Measurements from ENCODE around the gene CCDC80. TPM values are rescaled to one million over a fixed set of nuclear protein-coding genes. Genes with fewer than 3 reads are reported as not detected.
A peak's percentile ranks its signal among the peaks of the same experiment; 100 is the strongest.

CCDC80 gene
- total RNA-seq, 1 donor from 2014 or later: 11.6 TPM

DNA sequence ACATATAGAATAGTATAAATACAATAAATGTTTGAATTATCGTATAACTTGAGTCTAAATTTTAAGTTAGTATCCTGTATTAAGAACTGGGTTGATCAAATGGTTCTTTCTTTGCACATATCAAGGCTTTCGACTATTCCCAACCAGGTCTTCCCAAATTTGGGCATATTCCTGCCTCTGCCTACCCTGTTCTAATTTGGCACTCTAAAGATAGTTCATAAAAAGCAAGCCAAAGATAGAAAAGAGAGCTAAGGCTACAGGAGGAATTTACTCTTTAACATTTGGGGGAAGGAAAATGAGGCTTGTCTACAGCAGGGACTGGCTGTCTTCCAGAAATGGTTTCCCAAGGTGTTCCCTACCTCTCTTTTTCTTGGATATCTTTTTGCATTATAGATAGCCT, 43.0 kb downstream of the CCDC80 start:
- H3K4me3 ChIP-seq (ENCODE audit: low read depth, low read length): no peak overlapping the region
- no peak for DNase-seq (ENCODE audit: low read depth)
- TF ChIP-seq, protein P1, sequence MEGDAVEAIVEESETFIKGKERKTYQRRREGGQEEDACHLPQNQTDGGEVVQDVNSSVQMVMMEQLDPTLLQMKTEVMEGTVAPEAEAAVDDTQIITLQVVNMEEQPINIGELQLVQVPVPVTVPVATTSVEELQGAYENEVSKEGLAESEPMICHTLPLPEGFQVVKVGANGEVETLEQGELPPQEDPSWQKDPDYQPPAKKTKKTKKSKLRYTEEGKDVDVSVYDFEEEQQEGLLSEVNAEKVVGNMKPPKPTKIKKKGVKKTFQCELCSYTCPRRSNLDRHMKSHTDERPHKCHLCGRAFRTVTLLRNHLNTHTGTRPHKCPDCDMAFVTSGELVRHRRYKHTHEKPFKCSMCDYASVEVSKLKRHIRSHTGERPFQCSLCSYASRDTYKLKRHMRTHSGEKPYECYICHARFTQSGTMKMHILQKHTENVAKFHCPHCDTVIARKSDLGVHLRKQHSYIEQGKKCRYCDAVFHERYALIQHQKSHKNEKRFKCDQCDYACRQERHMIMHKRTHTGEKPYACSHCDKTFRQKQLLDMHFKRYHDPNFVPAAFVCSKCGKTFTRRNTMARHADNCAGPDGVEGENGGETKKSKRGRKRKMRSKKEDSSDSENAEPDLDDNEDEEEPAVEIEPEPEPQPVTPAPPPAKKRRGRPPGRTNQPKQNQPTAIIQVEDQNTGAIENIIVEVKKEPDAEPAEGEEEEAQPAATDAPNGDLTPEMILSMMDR (conservative IDR thresholded peaks at IDR 0.05; ENCODE audit: low read depth, low read length): no peak

DNA sequence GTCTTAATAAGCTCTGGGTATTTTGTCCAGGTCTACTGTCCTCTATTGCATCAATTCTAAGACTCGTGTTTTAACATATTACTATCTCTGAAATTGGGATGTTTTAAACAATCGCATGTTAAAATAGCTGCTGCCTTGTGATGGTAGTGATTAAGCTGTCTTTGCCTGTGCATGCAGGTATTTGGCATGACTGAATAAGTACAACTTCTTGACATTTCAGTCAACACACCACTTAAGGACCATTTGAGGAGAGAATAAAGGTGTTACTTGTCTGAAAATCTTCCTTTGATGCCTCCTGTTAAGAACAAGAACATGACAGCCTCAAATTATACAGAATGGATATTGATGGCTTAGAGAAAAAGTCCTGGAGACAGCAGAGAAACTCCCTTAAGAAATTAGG, 46.1 kb downstream of the CCDC80 start:
- H3K4me3 ChIP-seq (ENCODE audit: low read depth, low read length): no peak overlapping the region
- no peak for DNase-seq (ENCODE audit: low read depth)
- TF ChIP-seq, protein P1 (conservative IDR thresholded peaks at IDR 0.05; ENCODE audit: low read depth, low read length): no peak

DNA sequence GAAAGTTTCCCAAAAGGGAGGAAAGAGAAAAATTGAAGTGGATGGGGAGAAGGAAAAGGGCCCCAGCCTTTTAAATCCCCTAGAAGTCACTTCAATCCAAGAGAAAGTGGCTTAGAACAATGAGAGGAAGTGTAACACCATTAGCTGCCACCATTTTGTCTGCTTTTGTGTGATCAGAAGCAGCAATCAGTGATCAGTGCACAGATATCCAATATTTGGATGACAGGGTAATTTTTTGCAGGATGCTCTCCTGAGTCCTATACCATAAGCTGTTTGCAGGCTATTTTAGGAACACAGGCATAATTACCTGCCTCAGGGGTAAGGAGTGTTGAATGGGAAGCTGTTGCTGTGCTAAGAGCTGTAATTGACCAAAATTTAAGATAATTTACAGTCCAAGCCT, 47.7 kb downstream of the CCDC80 start:
- H3K4me3 ChIP-seq (ENCODE audit: low read depth, low read length): no peak overlapping the region
- DNase-seq (ENCODE audit: low read depth): no peak
- TF ChIP-seq, protein P1 (conservative IDR thresholded peaks at IDR 0.05; ENCODE audit: low read depth, low read length): no peak

DNA sequence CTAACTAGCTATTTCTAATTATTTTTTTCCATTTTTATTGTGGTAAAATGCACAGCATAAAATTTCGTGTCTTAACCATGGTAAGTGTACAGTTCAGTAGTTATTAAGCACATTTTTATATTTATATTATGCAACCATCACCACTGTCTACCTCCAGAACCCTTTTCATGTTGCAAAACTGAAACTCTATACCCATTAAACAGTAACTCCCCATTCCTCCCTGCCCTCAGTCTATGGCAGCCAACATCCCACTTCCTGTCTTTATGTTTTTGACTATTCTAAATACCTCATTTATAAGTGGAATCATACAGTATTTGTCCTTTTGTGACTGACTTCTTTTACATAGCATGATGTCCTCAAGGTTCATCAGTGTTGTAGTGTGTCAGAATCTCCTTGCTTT, 53.6 kb downstream of the CCDC80 start:
- TF ChIP-seq, protein P1 (conservative IDR thresholded peaks at IDR 0.05; ENCODE audit: low read depth, low read length): no peak
- no peak overlapping the region for H3K4me3 ChIP-seq (ENCODE audit: low read depth, low read length)
- no peak for DNase-seq (ENCODE audit: low read depth)

DNA sequence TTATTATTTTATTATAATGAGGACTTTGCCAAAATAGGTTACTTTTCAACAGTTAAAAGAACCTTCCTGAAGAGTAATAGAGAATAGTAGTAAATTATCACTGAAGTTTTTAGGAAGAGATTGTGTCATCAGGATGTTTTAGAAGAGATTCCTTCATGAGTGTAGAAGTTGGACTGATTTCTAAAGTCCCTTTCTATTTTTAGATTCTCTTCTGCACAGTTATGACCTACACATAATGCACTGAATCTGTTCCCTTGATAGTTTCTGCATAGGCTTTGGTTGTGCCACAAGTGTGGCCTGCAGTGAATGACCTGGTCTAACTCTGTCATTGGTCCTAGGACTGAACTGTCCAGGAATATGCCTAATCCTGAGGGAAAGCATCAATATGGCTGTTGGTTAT, 55.2 kb downstream of the CCDC80 start:
- no peak for DNase-seq (ENCODE audit: low read depth)
- TF ChIP-seq, protein P1 (conservative IDR thresholded peaks at IDR 0.05; ENCODE audit: low read depth, low read length): no peak
- no peak overlapping the region for H3K4me3 ChIP-seq (ENCODE audit: low read depth, low read length)

DNA sequence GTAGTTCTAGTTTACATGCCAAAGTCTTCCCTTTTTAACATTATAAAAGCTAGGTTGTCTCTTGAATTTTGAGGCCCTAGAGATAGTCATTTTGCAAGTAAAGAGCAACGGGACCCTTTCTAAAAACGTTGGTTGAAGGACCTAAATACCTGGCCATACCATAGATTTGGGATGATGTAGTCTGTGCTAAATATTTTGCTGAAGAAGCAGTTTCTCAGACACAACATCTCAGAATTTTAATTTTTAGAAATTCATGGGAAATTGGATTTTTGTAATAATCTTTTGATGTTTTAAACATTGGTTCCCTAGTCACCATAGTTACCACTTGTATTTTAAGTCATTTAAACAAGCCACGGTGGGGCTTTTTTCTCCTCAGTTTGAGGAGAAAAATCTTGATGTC, 57.8 kb downstream of the CCDC80 start:
- no peak for DNase-seq (ENCODE audit: low read depth)
- TF ChIP-seq, protein P1 (conservative IDR thresholded peaks at IDR 0.05; ENCODE audit: low read depth, low read length): no peak
- H3K4me3 ChIP-seq (ENCODE audit: low read depth, low read length): no peak overlapping the region

DNA sequence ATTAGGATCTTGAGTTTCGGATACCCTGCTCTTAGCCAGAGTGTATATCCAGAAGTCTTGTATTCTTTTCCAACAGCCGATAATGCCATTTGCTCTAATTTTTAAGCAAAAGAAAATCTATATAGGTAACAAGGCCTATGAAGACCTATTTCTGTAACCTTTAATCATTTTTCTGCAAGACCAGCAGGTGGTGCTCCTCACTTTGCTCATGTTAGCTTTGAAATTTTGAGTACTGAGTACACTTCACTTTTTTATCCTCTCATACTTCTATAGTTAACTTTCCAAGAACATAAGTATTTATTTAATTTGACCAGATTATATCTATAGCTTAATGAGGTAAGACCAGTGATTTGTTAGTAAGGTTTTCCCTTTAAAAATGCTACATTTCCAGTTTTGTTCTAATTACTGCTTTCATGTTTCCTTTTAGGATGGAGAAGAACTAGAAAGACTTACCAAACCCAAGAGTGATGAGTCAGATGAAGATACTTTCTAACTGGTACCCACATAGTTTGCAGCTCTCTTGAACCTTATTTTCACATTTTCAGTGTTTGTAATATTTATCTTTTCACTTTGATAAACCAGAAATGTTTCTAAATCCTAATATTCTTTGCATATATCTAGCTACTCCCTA, 58.6 kb downstream of the CCDC80 start:
- TF ChIP-seq, protein P1 (conservative IDR thresholded peaks at IDR 0.05; ENCODE audit: low read depth, low read length): peak; percentile 79
- no peak for DNase-seq (ENCODE audit: low read depth)
- no peak overlapping the region for H3K4me3 ChIP-seq (ENCODE audit: low read depth, low read length)
